Endothelial cell of umbilical vein (primary cell): ENCODE results near the gene ARHGAP22. TPM values are rescaled to one million over a fixed set of nuclear protein-coding genes. Genes with fewer than 3 reads are reported as not detected.

Experiments used
- BruUV-seq: library from RNA; stranded (reverse); fragments of 400-500 nt; replicated peaks from 2 replicates; lab custom pipeline; 2021; lab: Mats Ljungman, UMichigan
- CTCF ChIA-PET: fragments of 300-600, 350-600 bp; sonication (Branson Sonifier 250); formaldehyde crosslinking; loops from one replicate; lab custom pipeline; 2021; ENCODE audit warnings: antibody characterized with exemption, inconsistent platforms; lab: Charles Lee
- POLR2A ChIA-PET: fragments of 300-600, 350-600 bp; sonication (Branson Sonifier 250); formaldehyde crosslinking; loops from one replicate; lab custom pipeline; 2021; ENCODE audit warnings: antibody characterized with exemption, inconsistent platforms; lab: Charles Lee
- DNase-seq: peaks from one replicate; pipeline ENCODE4 v3.0.0-alpha.2; 2011; ENCODE audit warnings: low read depth, low spot score
- FAIRE-seq: peaks from 2 replicates; lab custom pipeline; 2011; peaks lifted over from hg19 to GRCh38; lab: Jason Lieb, UNC
- H2AFZ ChIP-seq: 2 replicates; pipeline ENCODE4 v1.6.0; 2012; ENCODE audit warnings: low read depth, low read length, control low read depth, inconsistent platforms
- H3K27ac ChIP-seq: 2 replicates; pipeline ENCODE4 v1.5.1; 2011; ENCODE audit warnings: low read depth, mild to moderate bottlenecking, control low read depth, low read length, moderate library complexity; ENCODE audit not compliant: insufficient read depth
- H3K27me3 ChIP-seq, 2 experiments: 2 replicates each; pipeline versions ENCODE4 v1.6.0 to v1.6.1; 2011; ENCODE audit warnings: low read length in 2 of 2, mixed read lengths in 1 of 2; ENCODE audit not compliant: control insufficient read depth in 2 of 2, insufficient read depth in 2 of 2
- H3K36me3 ChIP-seq, 2 experiments: 2 replicates in 1 of 2; 3 replicates in 1 of 2; pipeline ENCODE4 v1.5.1; 2011; ENCODE audit warnings: low read length in 2 of 2, mild to moderate bottlenecking in 1 of 2, moderate library complexity in 1 of 2; ENCODE audit not compliant: control insufficient read depth in 2 of 2, insufficient read depth in 2 of 2; ENCODE audit errors: extremely low read depth in 1 of 2
- H3K4me1 ChIP-seq: 3 replicates; pipeline ENCODE4 v1.5.1; 2011; ENCODE audit warnings: mild to moderate bottlenecking, low read length; ENCODE audit not compliant: control insufficient read depth, insufficient read depth; ENCODE audit errors: extremely low read depth
- H3K4me2 ChIP-seq: 2 replicates; pipeline ENCODE4 v1.6.1; 2011; ENCODE audit warnings: low read length, control low read depth, mixed read lengths; ENCODE audit not compliant: insufficient read depth
- H3K4me3 ChIP-seq, 3 experiments: fragments of 200-600 bp in 1 of 3; sonication (generic), shearing (Covaris generic) in 1 of 3; replicated peaks in 1 of 3; 2 replicates each; pipeline ENCODE4 v1.5.1; 2011 to 2016; ENCODE audit warnings: control low read depth in 3 of 3, low read length in 3 of 3, mild to moderate bottlenecking in 2 of 3, inconsistent platforms in 1 of 3, low read depth in 1 of 3, moderate library complexity in 1 of 3; ENCODE audit not compliant: insufficient read depth in 1 of 3
- H3K79me2 ChIP-seq: 2 replicates; pipeline ENCODE4 v1.6.0; 2012; ENCODE audit warnings: low read length, inconsistent platforms; ENCODE audit not compliant: control insufficient read depth, insufficient read depth
- H3K9ac ChIP-seq: replicated peaks from 2 replicates; pipeline ENCODE3; 2011; ENCODE audit warnings: low read length, control low read depth; ENCODE audit not compliant: insufficient read depth; ENCODE audit errors: extremely low read depth
- H3K9me1 ChIP-seq: replicated peaks from 3 replicates; pipeline ENCODE4 v1.6.0; 2011; ENCODE audit warnings: mild to moderate bottlenecking, low read length; ENCODE audit not compliant: control insufficient read depth, insufficient read depth; ENCODE audit errors: extremely low read depth
- H3K9me3 ChIP-seq: replicated peaks from 2 replicates; pipeline ENCODE4 v1.5.1; 2012; ENCODE audit warnings: low read length, inconsistent platforms; ENCODE audit not compliant: control insufficient read depth, insufficient read depth
- H4K20me1 ChIP-seq: replicated peaks from 2 replicates; pipeline ENCODE3; 2011; ENCODE audit warnings: mild to moderate bottlenecking, low read length; ENCODE audit not compliant: control insufficient read depth, insufficient read depth; ENCODE audit errors: extremely low read depth
- EZH2 ChIP-seq: IDR thresholded peaks from 2 replicates; pipeline ENCODE4 v1.6.1; 2012; ENCODE audit warnings: borderline replicate concordance, low read depth, mild to moderate bottlenecking, moderate library complexity, low read length, inconsistent platforms; ENCODE audit not compliant: severe bottlenecking
- FOS ChIP-seq: IDR thresholded peaks from 2 replicates; pipeline ENCODE4 v1.6.1; 2011; ENCODE audit warnings: mild to moderate bottlenecking, low read length, moderate library complexity, borderline replicate concordance; ENCODE audit not compliant: insufficient read depth
- GATA2 ChIP-seq: IDR thresholded peaks from 2 replicates; pipeline ENCODE4 v1.7.0; 2011; ENCODE audit warnings: low read depth, mild to moderate bottlenecking, moderate library complexity, mixed read lengths, low read length; ENCODE audit not compliant: insufficient read length, insufficient read depth
- JUN ChIP-seq: IDR thresholded peaks from 2 replicates; pipeline ENCODE4 v1.6.1; 2011; ENCODE audit warnings: borderline replicate concordance, low read depth; ENCODE audit not compliant: insufficient read length, insufficient read depth
- MAX ChIP-seq: IDR thresholded peaks from 2 replicates; pipeline ENCODE4 v1.6.1; 2011; ENCODE audit not compliant: insufficient read depth, insufficient read length
- MYC ChIP-seq: IDR thresholded peaks from one replicate; pipeline ENCODE4 v1.6.1; 2011; ENCODE audit warnings: mild to moderate bottlenecking, low read depth, low read length
- POLR2A ChIP-seq: IDR thresholded peaks from 2 replicates; pipeline ENCODE4 v1.6.1; 2012; ENCODE audit warnings: low read depth, mild to moderate bottlenecking, control low read depth, low read length
- POLR2AphosphoS5 ChIP-seq: IDR thresholded peaks from 2 replicates; pipeline ENCODE4 v1.6.1; 2012; ENCODE audit warnings: low read depth, mild to moderate bottlenecking, control low read depth, low read length, moderate library complexity; ENCODE audit not compliant: insufficient read depth
- dilution Hi-C: fragments of 300-500 bp; cut with MboI; formaldehyde crosslinking; loops from one replicate; pipeline ENCODE4 v1.15.0; 2019; ENCODE audit warnings: low sequenced_read_pairs; ENCODE audit not compliant: extremely low pct_ligation_motif_present
- intact Hi-C: fragments of 100-400 bp; cut with micrococcal nuclease; formaldehyde crosslinking; loops from one replicate; pipeline ENCODE4 v1.10.0; 2022
- polyA plus RNA-seq, 4 experiments: library from polyadenylated mRNA; depleted of rRNA in 3 of 4; stranded (reverse) in 3 of 4; unstranded in 1 of 4; fragments of >200 nt; gene quantifications; 2 replicates each; pipeline versions ENCODE4 v1.2.1 to v1.2.3, GENCODE V29; 2011 to 2012; ENCODE audit warnings: missing spikeins in 1 of 4
- total RNA-seq: library from RNA; stranded (reverse); gene quantifications from 2 replicates; pipeline ENCODE4 v1.2.3, GENCODE V29; 2021
- TF ChIP-seq, protein P1 (sequence below), 2 donors: IDR thresholded peaks; 1 replicate in 1 of 2; 2 replicates in 1 of 2; pipeline ENCODE4 v1.5.1; 2011; ENCODE audit warnings: low read length in 2 of 2, mild to moderate bottlenecking in 2 of 2, moderate library complexity in 2 of 2, control low read depth in 1 of 2, inconsistent platforms in 1 of 2, low read depth in 1 of 2; ENCODE audit not compliant: insufficient read depth in 1 of 2; ENCODE audit errors: extremely low read depth in 1 of 2

Gene ARHGAP22
- total and polyA plus RNA-seq, 2 donors (not counting 3 experiments of a cell fraction or from before 2014, with no cell fraction given): 8.6 to 50.3 TPM

- FAIRE-seq (no peak), DNase-seq (no peak)
- Histone ChIP-seq H3K4me3 (no peak overlapping the region), H3K27me3 (no peaks in the 10 kb centered on the region), H4K20me1 (no peaks in the 10 kb centered on the region), H3K4me2 (no peak overlapping the region), H3K9me1 (no peaks in the 10 kb centered on the region), H3K27ac (no peak overlapping the region), H3K36me3 (no peaks in the 10 kb centered on the region), H3K4me1 (peaks cover 20% of the 10 kb centered on the region), H3K9me3 (no peaks in the 10 kb centered on the region), H3K79me2 (peaks cover 19% of the 10 kb centered on the region), H3K9ac (no peak overlapping the region), H2AFZ (no peak overlapping the region)
- POLR2A ChIA-PET: no interaction called here
- intact Hi-C loops: loop anchor here (1.0 to 2.0 kb wide), 2 partner anchors 19 to 171 kb away; partner anchors contain the start of gene MAPK8
- CTCF ChIA-PET: interaction anchor here (0.7 to 1.2 kb wide), 2 partner anchors 33 to 130 kb away, joined by 3 read pairs; no protein-coding TSS in a partner anchor
- dilution Hi-C loops: no loop called here
- no TSS peak for BruUV-seq
- no peak for TF ChIP-seq POLR2A
- no peak for TF ChIP-seq MYC
- TF ChIP-seq POLR2AphosphoS5: no peak
- TF ChIP-seq, protein P1, sequence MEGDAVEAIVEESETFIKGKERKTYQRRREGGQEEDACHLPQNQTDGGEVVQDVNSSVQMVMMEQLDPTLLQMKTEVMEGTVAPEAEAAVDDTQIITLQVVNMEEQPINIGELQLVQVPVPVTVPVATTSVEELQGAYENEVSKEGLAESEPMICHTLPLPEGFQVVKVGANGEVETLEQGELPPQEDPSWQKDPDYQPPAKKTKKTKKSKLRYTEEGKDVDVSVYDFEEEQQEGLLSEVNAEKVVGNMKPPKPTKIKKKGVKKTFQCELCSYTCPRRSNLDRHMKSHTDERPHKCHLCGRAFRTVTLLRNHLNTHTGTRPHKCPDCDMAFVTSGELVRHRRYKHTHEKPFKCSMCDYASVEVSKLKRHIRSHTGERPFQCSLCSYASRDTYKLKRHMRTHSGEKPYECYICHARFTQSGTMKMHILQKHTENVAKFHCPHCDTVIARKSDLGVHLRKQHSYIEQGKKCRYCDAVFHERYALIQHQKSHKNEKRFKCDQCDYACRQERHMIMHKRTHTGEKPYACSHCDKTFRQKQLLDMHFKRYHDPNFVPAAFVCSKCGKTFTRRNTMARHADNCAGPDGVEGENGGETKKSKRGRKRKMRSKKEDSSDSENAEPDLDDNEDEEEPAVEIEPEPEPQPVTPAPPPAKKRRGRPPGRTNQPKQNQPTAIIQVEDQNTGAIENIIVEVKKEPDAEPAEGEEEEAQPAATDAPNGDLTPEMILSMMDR (IDR thresholded peaks at IDR 0.05; ENCODE audit: extremely low read depth in 1 of 2, insufficient read depth in 1 of 2, low read depth in 1 of 2, low read length in 2 of 2): no peak
- TF ChIP-seq FOS: no peak
- TF ChIP-seq JUN: no peak
- TF ChIP-seq EZH2: no peak
- no peak for TF ChIP-seq GATA2
- no peak for TF ChIP-seq MAX
These were observed 127.3 kb downstream of the ARHGAP22 start for GRCh38 chr10:48477616-48478015.
